ENCODE measurements around the gene TGFB3.
A peak's percentile ranks its signal among the peaks of the same experiment; 100 is the strongest.
"Not testable (repeated sequence)": the region's sequence is repeated elsewhere in the genome, so short reads cannot be mapped to it uniquely, and the experiment has no call there.

Gene TGFB3

GRCh38 chr14:75961662-75962061 lies 20.1 kb downstream of the TGFB3 start:
- FAIRE-seq (no peak), DNase-seq (ENCODE audit: low spot score) (no peak)

DNA sequence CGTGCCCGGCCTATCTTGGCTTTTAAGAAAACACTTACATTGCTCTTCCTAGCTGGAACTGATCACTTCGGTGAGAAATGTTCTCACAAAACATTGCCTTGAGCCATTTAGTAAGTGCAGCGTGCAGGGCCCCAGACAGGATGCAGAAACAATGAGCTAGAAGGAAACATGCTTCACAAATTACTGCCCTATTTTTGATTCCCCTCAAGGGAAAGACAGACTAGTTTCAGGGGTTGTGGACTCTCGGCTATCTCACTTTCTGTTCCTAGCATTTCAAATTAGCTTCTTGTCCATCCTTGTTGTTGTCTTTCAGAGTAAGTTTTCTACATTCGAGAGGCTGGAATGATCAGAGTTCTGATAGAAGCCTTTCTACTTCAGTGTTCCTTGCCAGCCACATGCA lies 21.6 kb downstream of the TGFB3 start:
- no peak for DNase-seq (ENCODE audit: low spot score)
- no peak for FAIRE-seq

- DNase-seq (ENCODE audit: low spot score) (no peak), FAIRE-seq (no peak)
Observed at GRCh38 chr14:75959031-75959430, 22.8 kb downstream of the TGFB3 start.

- no peak for FAIRE-seq
- no peak for DNase-seq (ENCODE audit: low spot score)
Observed at GRCh38 chr14:75952489-75952888, 29.3 kb downstream of the TGFB3 start.

GRCh38 chr14:75946785-75947184 lies 35.0 kb downstream of the TGFB3 start:
- DNase-seq (ENCODE audit: low spot score) (no peak), FAIRE-seq (no peak)

GRCh38 chr14:75944607-75945241 lies 37.1 kb downstream of the TGFB3 start:
- FAIRE-seq = no peak
- no peak for DNase-seq (ENCODE audit: low spot score)

DNA sequence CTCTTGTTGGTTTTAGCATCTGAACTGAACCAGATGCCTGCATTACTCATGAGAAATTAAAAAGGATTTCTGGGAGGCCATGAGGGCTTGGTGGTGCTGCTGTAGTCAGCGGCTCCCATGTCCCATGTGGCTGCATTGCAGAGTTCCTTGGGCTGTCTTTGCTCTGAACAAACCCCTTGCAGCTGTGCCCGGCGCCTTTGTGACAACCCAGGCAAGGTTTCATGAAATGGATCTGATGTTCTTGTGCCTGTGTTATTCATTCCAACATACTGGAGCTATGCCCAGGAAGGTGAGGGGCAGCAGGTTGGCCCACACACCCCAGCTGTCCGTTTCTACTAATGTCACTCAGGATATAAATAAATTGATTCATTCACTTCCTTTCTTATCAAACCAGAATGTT lies 40.8 kb downstream of the TGFB3 start:
- DNase-seq (ENCODE audit: low spot score) (no peak), FAIRE-seq (no peak)

GRCh38 chr14:75939200-75939599 lies 42.6 kb downstream of the TGFB3 start:
- FAIRE-seq (no peak), DNase-seq (ENCODE audit: low spot score) (no peak)

DNA sequence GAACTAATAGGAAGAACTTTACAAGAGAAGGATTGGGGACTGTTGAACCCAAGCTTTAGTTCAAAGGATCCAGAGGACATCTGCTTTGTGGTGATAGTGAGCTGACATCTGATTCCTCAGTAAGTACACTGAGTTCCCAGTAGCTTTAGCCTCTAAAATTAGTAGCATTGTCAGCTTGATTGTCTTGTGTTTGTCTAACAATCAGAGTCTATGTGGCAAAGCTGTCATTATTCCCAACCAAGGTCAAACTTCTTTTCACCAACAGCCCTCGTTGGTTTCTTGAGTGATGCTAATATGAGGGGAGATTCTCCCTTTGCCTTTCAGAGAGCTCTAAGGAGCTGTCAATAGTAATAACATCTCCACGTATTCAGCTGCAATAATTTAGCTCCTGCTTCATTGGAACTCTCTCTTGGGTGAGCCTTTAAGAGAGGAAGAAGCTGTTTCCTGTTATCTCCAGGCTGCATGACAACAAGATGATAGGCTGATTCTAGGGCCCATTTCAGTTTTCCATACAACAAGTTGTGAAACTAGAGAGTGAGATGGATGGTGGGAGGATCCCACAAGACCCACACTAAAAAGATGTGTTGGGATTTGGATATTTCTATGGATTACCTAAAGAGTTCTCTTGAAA lies 46.7 kb downstream of the TGFB3 start:
- DNase-seq (ENCODE audit: low spot score) (no peak), FAIRE-seq (no peak)

DNA sequence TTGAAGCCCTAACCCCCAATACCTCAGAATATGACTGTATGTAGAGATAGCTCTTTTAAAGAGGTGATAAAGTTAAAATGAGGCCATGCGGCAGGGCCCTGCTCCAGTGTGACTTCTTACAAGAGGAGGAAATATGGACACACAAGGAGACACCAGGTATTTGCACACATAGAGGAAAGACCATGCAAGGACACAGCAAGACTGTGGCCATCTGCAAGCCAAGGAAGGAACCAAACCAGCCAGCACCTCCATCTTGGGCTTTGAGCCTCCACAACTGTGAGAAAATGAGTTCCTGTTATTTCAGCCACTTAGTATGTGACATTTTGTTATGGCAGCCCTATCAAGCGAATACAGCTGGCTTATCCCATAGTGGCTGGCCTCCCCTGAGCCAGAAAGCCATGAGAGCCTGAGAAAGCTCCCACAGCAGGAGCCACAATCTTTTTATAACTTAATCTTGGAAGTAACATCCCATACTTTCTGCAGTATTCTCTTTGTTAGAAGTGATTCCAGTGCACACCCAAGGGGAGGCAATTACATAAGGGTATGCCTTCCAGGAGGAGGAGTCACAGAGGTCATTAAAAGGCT lies 48.0 kb downstream of the TGFB3 start:
- DNase-seq (ENCODE audit: low spot score) = no peak

DNA sequence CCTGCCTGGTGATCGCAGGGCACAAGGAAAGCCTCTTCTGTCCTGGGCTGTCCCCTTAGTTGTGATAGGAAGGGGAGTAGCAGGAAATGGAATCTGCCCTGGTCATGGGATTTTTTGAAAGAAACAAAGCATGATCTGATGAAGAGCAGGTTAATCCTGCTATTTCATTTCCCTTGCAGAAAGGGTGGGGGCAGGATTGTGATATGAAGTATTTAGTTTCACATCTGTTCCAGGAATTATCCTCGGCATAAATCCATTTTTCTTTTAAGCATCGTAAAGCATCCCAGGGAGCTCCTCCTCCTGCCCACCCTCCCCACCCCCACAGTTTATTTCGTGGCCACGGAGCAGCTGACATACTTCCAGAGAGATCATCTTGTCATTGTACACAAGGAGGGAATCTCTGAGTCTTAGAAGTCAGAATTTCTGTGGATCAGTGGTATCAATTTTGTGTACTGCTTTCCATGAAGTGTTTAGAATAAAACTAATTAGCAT lies 53.1 kb downstream of the TGFB3 start:
- no peak for FAIRE-seq
- DNase-seq (ENCODE audit: low spot score) = no peak

More for the DNA sequence above, 48.0 kb downstream of the TGFB3 start:
- FAIRE-seq = no peak

- peak; percentile 66 for FAIRE-seq
- DNase-seq (ENCODE audit: low spot score) = no peak
Observed at GRCh38 chr14:75927564-75928087, 54.2 kb downstream of the TGFB3 start.

DNA sequence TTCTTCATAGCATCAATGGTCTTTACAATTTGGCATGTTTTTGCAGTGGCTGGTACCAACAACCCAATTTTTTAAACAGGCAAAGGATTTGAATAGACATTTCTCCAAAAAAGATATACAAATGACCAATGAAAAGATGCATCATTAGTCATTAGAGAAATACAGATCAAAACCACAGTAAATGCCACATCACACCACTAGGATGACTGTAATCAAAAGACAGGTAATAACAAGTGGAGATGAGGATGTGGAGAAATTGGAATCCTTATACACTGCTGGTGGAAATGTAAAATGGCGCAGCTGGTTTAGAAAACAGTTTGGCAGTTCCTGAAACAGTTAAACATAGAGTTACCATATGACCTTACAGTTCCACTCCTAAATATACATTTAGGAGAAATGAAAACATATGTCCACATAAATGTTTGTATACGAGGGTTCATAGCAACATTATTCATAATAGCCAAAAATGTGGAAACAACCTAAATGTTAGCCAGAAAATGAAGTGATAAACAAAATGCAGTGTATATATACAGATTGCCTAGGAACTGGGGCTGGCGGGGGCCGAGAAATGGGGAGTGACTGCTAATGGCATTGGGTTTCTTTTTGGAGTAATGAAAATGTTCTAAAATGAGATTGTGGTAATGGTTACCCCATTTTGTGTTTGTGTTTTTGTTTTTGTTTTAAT lies 55.2 kb downstream of the TGFB3 start:
- no peak for DNase-seq (ENCODE audit: low spot score)
- no peak for FAIRE-seq

GRCh38 chr14:75925141-75925840 lies 56.5 kb downstream of the TGFB3 start:
- FAIRE-seq; DNase-seq (ENCODE audit: low spot score): not testable (repeated sequence)

DNA sequence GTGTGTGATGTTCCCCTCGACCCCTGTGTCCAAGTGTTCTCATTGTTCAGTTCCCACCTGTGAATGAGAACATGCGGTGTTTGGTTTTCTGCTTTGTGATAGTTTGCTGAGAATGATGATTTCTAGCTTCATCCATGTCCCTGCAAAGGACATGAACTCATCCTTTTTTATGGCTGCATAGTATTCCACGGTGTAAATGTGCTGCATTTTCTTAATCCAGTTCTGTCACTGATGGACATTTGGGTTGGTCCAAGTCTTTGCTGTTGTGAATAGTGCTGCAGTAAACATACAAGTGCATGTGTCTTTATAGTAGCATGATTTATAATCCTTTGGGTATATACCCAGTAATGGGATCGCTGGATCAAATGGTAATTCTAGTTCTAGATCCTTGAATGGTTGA lies 61.4 kb downstream of the TGFB3 start:
- not testable (repeated sequence) for DNase-seq (ENCODE audit: low spot score); FAIRE-seq

- FAIRE-seq (no peak), DNase-seq (ENCODE audit: low spot score) (no peak)
Observed at GRCh38 chr14:75917946-75918335, 63.9 kb downstream of the TGFB3 start.

GRCh38 chr14:75917322-75917945 lies 64.4 kb downstream of the TGFB3 start:
- DNase-seq (ENCODE audit: low spot score) (no peak), FAIRE-seq (no peak)

- no peak for FAIRE-seq
- DNase-seq (ENCODE audit: low spot score) = no peak
Observed at GRCh38 chr14:75915045-75915444, 66.8 kb downstream of the TGFB3 start.

DNA sequence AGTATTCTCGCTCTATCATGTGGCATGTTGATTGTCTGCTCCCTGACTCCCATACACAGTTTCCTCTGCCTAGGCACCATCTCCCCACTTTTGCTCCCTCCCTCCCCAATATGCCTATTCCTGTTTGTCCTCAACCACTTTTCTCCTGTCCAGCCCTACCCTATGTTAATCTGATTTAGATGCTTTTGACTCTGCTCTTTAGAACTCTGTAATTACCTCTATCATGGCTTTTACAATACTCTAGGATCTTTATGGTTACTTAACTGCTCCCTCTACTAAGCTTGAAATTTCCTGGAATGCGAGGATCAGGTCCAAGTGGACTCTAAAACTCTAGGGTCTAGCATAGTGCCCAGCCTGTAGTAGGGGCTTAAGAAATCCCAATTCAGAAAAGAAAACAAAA lies 68.6 kb downstream of the TGFB3 start:
- no peak for FAIRE-seq
- no peak for DNase-seq (ENCODE audit: low spot score)

DNA sequence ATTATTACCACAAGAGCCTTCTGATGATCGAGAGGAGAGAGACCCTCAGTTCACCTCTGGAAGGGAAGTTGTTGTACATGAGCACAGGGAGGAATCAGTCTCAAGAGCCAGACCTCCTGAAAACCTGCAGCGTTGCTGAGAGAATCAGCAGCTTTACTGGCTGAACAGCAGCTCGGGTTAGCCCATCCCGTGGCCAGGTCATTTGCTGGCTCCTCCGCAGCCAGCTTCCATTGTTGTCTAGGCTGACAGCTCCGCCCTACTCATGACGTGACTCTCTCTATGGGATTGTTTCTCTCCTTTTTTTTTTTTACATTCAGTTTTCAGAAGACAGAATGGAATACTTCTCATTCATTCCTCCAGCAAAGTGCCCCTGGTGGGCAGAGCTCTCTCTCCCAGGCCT lies 69.9 kb downstream of the TGFB3 start:
- DNase-seq (ENCODE audit: low spot score) (no peak), FAIRE-seq (no peak)

DNA sequence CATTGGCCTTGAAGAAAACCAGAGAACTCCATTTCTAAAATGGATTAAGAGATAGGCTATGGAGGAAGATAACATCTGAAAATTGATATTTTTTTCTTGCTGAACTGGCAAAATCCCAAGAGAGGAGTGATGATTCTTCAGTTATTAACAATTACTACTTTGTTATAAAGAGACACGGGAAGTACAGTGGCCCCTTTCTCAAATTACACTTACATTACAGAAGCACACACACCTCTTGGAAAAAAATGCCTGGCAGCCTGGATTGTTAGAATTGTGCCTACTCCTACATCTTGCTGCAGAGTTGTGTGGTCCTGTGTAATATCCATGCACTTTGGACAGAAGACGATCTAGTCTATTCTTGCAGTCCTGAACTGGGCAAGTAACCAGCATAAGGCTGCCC lies 71.7 kb downstream of the TGFB3 start:
- DNase-seq (ENCODE audit: low spot score) (no peak), FAIRE-seq (no peak)
